Stimulated activated CD8-positive, alpha-beta memory T cell treated with anti-CD3 and anti-CD28 coated beads, Interleukin-12 subunit alpha, Interleukin-12 subunit beta, amount 100 ng/mL, for 24 hours (primary cell): ENCODE results near the gene IGFL4.
"Not testable (repeated sequence)": the region's sequence is repeated elsewhere in the genome, so short reads cannot be mapped to it uniquely, and the experiment has no call there.

ENCODE experiments used
- DNase-seq: peaks from one replicate; pipeline ENCODE4 v3.0.0-alpha.2; 2020; ENCODE audit errors: extremely low read depth

The IGFL4 gene

GRCh38 chr19:46040952-46041500 lies at the start of gene IGFL4:
Gene IGFL4 (minus strand): TSS chr19:46041002. CDS start chr19:46040962, 40 bp downstream.
- no peak for DNase-seq

DNA sequence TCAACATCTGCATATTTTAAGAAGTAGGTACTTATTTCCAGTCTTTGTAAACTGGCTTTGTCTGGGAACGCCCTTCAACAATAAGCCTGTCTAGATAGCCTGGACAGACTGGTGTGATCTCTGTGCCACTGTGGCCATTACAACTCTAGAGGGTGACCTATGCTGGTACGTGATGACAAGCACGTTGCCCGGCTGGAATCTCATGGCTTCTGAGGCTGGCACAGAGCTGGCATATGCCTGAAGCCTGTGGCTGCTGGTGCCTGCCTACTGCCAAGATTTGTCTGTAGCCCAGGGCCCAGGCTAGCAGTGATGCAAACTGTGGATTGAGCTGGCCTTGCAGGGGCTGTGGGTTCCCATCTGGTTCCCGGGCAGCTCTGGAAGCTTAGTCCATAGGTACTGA lies 49.6 kb upstream of the IGFL4 start:
- no peak for DNase-seq

GRCh38 chr19:46089432-46089831 lies 48.6 kb upstream of the IGFL4 start:
- no peak for DNase-seq

GRCh38 chr19:46088101-46088500 lies 47.3 kb upstream of the IGFL4 start:
- DNase-seq: no peak

- no peak for DNase-seq
Measured at GRCh38 chr19:46085888-46086287, 45.1 kb upstream of the IGFL4 start.

GRCh38 chr19:46082728-46083050 lies 41.9 kb upstream of the IGFL4 start:
- no peak for DNase-seq

DNA sequence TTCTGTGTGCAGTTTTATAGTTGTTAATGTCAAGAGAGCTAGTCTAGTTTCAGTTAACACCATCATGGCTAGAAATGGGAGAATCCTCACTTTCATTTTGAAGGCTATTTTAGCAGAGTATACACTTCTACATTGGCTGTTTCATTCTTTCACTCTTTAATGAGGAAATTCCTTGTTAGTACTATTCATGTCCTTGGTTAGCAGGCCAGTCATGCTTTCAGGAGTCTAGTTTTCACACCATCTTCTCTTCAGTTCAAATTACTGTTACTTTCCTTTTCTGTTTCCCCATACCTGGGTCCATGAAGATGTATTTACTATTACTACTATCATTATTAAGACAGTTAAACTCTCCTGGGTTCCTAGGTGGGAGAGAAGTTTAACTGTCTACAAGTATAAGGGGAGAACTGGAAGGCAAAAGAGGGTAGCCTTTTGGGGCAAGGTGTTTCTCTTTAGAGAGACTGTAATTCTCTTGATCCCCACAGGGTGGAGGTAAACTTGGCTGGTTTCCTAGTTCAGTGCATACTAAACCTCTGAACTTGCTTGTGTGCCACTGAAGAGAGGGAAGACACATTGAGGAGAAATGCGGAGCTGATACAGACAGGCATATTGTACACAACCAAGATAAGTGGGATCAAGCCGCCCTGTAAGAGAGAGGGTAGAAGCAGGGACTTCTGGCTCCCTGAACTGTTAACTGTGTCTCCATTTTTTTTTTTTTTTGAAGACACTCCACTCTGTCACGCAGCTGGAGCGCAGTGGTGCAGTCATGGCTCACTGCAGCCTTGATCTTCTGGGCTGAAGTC lies 41.3 kb upstream of the IGFL4 start:
- DNase-seq: no peak

DNA sequence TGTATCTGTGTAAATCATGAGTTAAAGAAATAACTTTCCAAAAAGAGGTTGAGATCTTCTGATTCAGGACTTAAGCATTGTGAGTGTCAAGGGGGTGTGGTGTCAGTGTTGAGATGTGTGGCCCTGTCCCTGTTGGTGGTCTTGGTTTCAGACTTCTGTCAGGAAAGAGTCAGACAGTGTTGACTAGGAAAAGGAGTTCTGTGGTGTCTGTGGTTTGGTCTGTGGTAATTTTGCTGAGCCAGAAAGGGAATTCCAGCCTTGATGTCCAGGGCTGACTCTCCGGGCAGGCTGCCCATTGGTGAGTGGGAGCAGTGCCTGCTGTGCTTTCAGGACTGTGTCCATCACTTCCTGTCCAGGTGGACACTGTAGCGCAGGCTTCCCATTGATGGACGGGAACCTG lies 39.8 kb upstream of the IGFL4 start:
- no peak for DNase-seq

- no peak for DNase-seq
Measured at GRCh38 chr19:46079576-46079975, 38.8 kb upstream of the IGFL4 start.

DNA sequence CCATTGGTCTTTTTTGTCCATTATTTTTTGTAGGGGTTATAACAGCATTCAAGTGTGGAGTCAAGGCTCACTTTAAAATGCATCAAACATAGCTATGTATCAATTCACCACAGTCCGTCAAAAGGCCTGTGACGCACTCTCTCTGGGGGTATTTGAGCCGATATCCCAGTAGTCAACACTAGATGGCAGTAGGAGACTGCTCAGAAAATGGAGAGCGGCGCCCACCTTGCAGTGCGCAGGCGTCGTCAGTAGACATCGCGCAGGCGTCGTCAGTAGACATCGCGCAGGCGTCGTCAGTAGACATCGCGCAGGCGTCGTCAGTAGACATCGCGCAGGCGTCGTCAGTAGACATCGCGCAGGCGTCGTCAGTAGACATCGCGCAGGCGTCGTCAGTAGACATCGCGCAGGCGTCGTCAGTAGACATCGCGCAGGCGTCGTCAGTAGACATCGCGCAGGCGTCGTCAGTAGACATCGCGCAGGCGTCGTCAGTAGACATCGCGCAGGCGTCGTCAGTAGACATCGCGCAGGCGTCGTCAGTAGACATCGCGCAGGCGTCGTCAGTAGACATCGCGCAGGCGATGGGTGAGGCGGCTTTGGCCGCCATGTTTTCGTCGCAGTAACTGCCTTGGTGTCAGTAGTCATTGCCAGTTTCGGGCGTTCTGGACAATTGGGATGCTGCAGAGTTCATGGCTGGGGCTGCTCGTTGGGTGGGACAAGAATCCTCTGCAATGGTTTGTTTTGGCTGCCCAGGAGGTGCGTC lies 38.0 kb upstream of the IGFL4 start:
- not testable (repeated sequence) for DNase-seq

- no peak for DNase-seq
Measured at GRCh38 chr19:46077815-46078167, 37.0 kb upstream of the IGFL4 start.

GRCh38 chr19:46076951-46077814 lies 36.4 kb upstream of the IGFL4 start:
- no peak for DNase-seq

DNA sequence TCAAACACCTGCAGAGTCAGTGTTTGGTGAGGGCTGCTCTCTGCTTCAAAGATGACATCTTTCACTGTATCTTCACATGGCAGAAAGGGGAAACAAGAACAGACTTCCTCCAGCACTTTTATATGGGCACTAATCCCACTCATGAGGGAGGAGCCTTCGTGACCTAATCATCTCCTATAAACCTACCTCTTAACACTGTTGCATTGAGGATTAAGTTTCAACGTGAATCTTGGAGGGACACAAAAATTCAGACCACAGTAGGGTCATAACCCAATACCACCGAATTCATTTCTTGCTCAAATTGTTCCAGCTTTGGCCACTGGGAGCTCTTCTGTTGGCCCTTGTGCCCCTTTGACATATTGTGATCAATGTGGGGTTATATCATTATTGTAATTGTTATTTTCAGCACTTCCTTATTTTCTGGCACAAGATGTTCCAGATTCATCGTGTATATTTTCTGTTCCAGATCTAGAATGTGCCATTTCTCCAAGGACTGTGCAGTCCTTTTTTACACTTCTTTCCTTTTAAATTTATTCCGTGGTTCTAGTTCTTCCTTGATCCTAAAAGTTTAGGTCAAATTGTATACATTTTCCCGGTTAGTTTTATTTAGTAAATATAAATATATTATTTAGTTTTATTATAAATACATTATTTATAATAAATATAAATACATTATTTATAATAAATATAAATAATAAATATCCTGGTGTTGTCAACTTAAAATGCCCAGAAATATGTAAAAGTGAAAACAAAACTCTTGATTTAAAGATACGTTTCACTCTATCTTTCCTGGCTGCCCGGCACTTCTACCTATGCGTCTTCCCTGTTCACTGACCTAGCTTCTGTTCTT lies 35.5 kb upstream of the IGFL4 start:
- DNase-seq: no peak

GRCh38 chr19:46073268-46073922 lies 32.6 kb upstream of the IGFL4 start:
- no peak for DNase-seq

- no peak for DNase-seq
Measured at GRCh38 chr19:46069806-46070341, 29.1 kb upstream of the IGFL4 start.

- DNase-seq: no peak
Measured at GRCh38 chr19:46068345-46069258, 27.8 kb upstream of the IGFL4 start.

DNA sequence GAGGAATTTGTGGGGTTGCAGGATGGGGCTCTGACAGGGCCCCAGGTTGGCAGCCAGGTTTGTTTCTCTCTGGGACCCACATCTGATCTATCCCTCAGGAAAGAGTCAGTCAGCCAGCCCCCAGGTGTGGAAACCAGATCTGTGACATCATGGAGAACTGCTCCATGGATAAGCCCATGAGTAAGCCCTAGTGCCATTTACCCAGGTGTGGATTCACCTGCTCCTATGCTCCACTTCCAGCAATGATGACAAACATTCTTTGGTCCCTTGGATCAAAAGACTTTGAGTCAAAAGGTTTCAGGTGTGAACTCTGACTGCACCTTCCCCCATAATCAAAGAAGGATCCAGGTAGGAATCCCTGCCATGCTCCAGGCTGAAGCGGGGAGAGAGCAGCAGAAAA lies 26.9 kb upstream of the IGFL4 start:
- no peak for DNase-seq

GRCh38 chr19:46066471-46066870 lies 25.7 kb upstream of the IGFL4 start:
- DNase-seq: no peak

GRCh38 chr19:46065486-46066071 lies 24.8 kb upstream of the IGFL4 start:
- DNase-seq: no peak
